DOHH2 (cell line): ENCODE measurements around the gene COPZ2.

Source experiments
- H3F3A ChIP-seq: fragments of 200-600 bp; sonication (generic), shearing (Covaris generic); 2 replicates; pipeline ENCODE4 v1.6.0; 2016; ENCODE audit warnings: antibody characterized with exemption, mild to moderate bottlenecking; ENCODE audit not compliant: control insufficient read depth, insufficient read depth
- H3K27ac ChIP-seq: fragments of 200-600 bp; sonication (generic); 2 replicates; pipeline ENCODE4 v1.5.1; 2014; ENCODE audit warnings: low read depth, mild to moderate bottlenecking, low read length, moderate library complexity
- H3K27me3 ChIP-seq: fragments of 200-600 bp; sonication (generic); 2 replicates; pipeline ENCODE4 v1.6.1; 2014; ENCODE audit warnings: mild to moderate bottlenecking, low read length, mixed read lengths; ENCODE audit not compliant: control insufficient read depth
- H3K36me3 ChIP-seq: fragments of 200-600 bp; sonication (generic); 2 replicates; pipeline ENCODE4 v1.6.1; 2014; ENCODE audit warnings: mild to moderate bottlenecking, low read length, moderate library complexity, mixed read lengths; ENCODE audit not compliant: control insufficient read depth
- H3K4me1 ChIP-seq: fragments of 200-600 bp; sonication (generic); 2 replicates; pipeline ENCODE4 v1.6.1; 2014; ENCODE audit warnings: mild to moderate bottlenecking, low read length, mixed read lengths; ENCODE audit not compliant: control insufficient read depth
- H3K4me2 ChIP-seq: fragments of 200-600 bp; sonication (generic); 2 replicates; pipeline ENCODE4 v1.6.0; 2014; ENCODE audit warnings: mild to moderate bottlenecking, low read length, moderate library complexity
- H3K4me3 ChIP-seq: fragments of 200-600 bp; sonication (generic); 2 replicates; pipeline ENCODE4 v1.5.1; 2014; ENCODE audit warnings: mild to moderate bottlenecking, low read length, mixed read lengths
- H3K79me2 ChIP-seq: fragments of 200-600 bp; sonication (generic); 2 replicates; pipeline ENCODE4 v1.6.1; 2014; ENCODE audit warnings: mild to moderate bottlenecking, low read length, mixed read lengths; ENCODE audit not compliant: control insufficient read depth
- H3K9me2 ChIP-seq: fragments of 200-600 bp; sonication (generic); replicated peaks from 2 replicates; pipeline ENCODE4 v1.6.1; 2014; ENCODE audit warnings: mild to moderate bottlenecking, low read length, mixed read lengths; ENCODE audit not compliant: control insufficient read depth
- H3K9me3 ChIP-seq: fragments of 200-600 bp; sonication (generic); 2 replicates; pipeline ENCODE4 v1.6.1; 2014; ENCODE audit warnings: antibody characterized with exemption, low read length, mixed read lengths; ENCODE audit not compliant: control insufficient read depth, insufficient read depth
- H4K20me1 ChIP-seq: fragments of 200-600 bp; sonication (generic); 2 replicates; pipeline ENCODE4 v1.6.0; 2014; ENCODE audit warnings: low read depth, mild to moderate bottlenecking, antibody characterized with exemption, low read length, moderate library complexity; ENCODE audit not compliant: control insufficient read depth, insufficient read depth
- CTCF ChIP-seq: fragments of 200-600 bp; sonication (generic); IDR thresholded peaks from one replicate; pipeline ENCODE4 v1.5.1; 2014; ENCODE audit warnings: antibody characterized with exemption, mild to moderate bottlenecking, low read depth, low read length; ENCODE audit not compliant: poor library complexity, severe bottlenecking
- EZH2phosphoT487 ChIP-seq: fragments of 200-600 bp; sonication (generic); IDR thresholded peaks from 2 replicates; pipeline ENCODE4 v1.6.1; 2017; ENCODE audit warnings: borderline replicate concordance, mild to moderate bottlenecking, antibody characterized with exemption, low read length, moderate library complexity, mixed read lengths

COPZ2 gene

GRCh38 chr17:48060249-48060648 is 22.7 kb upstream of the COPZ2 start:
- Histone ChIP-seq H3K4me1 (peaks cover 16% of the 10 kb centered on the region), H3K36me3 (peaks cover 89% of the 10 kb centered on the region), H3K4me2 (no peak overlapping the region), H3K27me3 (no peaks in the 10 kb centered on the region), H4K20me1 (peaks cover 2% of the 10 kb centered on the region; the same call in 1 of the 2 replicates), H3K9me2 (no peaks in the 10 kb centered on the region), H3K9me3 (no peaks in the 10 kb centered on the region), H3F3A (no peaks in the 10 kb centered on the region), H3K27ac (no peak overlapping the region), H3K4me3 (no peak overlapping the region), H3K79me2 (peaks cover 41% of the 10 kb centered on the region)
- no peak for TF ChIP-seq EZH2phosphoT487
- TF ChIP-seq CTCF = no peak

GRCh38 chr17:48059125-48059668 is 21.6 kb upstream of the COPZ2 start:
- Histone ChIP-seq H3K4me1 (peaks cover 24% of the 10 kb centered on the region), H3F3A (no peaks in the 10 kb centered on the region), H3K4me2 (no peak overlapping the region), H3K27me3 (no peaks in the 10 kb centered on the region), H3K27ac (no peak overlapping the region), H3K79me2 (peaks cover 51% of the 10 kb centered on the region), H4K20me1 (peaks cover 2% of the 10 kb centered on the region), H3K4me3 (no peak overlapping the region), H3K9me3 (no peaks in the 10 kb centered on the region), H3K9me2 (no peaks in the 10 kb centered on the region), H3K36me3 (peaks cover 87% of the 10 kb centered on the region)
- no peak for TF ChIP-seq EZH2phosphoT487

DNA sequence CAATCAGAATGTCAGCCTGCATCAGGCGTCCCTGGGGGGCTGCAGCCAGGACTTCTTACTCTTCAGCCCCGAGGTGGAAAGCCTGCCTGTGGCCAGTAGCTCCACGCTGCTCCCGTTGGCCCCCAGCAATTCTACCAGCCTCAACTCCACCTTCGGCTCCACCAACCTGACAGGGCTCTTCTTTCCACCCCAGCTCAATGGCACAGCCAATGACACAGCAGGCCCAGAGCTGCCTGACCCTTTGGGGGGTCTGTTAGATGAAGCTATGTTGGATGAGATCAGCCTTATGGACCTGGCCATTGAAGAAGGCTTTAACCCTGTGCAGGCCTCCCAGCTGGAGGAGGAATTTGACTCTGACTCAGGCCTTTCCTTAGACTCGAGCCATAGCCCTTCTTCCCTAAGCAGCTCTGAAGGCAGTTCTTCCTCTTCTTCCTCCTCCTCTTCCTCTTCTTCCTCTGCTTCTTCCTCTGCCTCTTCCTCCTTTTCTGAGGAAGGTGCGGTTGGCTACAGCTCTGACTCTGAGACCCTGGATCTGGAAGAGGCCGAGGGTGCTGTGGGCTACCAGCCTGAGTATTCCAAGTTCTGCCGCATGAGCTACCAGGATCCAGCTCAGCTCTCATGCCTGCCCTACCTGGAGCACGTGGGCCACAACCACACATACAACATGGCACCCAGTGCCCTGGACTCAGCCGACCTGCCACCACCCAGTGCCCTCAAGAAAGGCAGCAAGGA is 21.0 kb upstream of the COPZ2 start:
- Histone ChIP-seq H3K9me3 (no peaks in the 10 kb centered on the region), H4K20me1 (peaks cover 4% of the 10 kb centered on the region), H3K27ac (no peak overlapping the region), H3K4me1 (peaks cover 31% of the 10 kb centered on the region), H3K36me3 (peaks cover 89% of the 10 kb centered on the region), H3K4me3 (no peak overlapping the region), H3K4me2 (no peak overlapping the region), H3F3A (no peaks in the 10 kb centered on the region), H3K27me3 (no peaks in the 10 kb centered on the region), H3K9me2 (no peaks in the 10 kb centered on the region), H3K79me2 (peaks cover 57% of the 10 kb centered on the region)
- TF ChIP-seq CTCF (no peak), EZH2phosphoT487 (no peak)

DNA sequence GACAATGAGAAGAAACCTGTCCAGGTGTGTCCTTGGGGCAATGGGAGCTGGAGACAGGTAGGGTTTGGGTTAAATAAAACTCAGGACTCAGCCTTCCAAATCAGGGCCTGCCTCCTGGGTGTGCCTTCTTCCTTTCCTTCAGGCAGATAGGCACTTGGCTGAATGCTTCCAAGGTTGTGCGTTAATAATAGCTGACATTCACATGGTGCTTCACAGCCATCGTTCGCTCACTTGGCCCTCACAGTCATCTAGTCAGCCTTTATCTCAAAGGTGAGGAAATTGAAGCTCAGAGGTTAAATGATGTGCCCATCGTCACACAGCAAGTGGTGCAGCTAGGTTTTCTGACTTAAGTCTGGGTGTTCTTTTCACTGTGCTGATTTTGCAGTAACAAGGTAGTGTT is 20.0 kb upstream of the COPZ2 start:
- peaks cover 11% of the 10 kb centered on the region for H4K20me1 ChIP-seq
- peaks cover 66% of the 10 kb centered on the region for H3K79me2 ChIP-seq
- no peaks in the 10 kb centered on the region for H3K9me3 ChIP-seq
- TF ChIP-seq EZH2phosphoT487 = no peak
- no peak for TF ChIP-seq CTCF
- no peak overlapping the region for H3K27ac ChIP-seq
- H3F3A ChIP-seq = no peaks in the 10 kb centered on the region
- no peaks in the 10 kb centered on the region for H3K27me3 ChIP-seq
- H3K4me1 ChIP-seq = peaks cover 40% of the 10 kb centered on the region
- H3K9me2 ChIP-seq = no peaks in the 10 kb centered on the region
- no peak overlapping the region for H3K4me3 ChIP-seq
- no peak overlapping the region for H3K4me2 ChIP-seq
- peaks cover 93% of the 10 kb centered on the region for H3K36me3 ChIP-seq
